ENCODE measurements around the gene KATNB1. TPM values are rescaled to one million over a fixed set of nuclear protein-coding genes. Genes with fewer than 3 reads are reported as not detected.

KATNB1 gene
- total and polyA plus RNA-seq, 2 of the 8 experiments (the other 6 are each of a cell fraction or from before 2014, with no cell fraction given): 50.2 to 60.4 TPM

- H3K23ac ChIP-seq (ENCODE audit: insufficient read length): no peak overlapping the region
- CTCF ChIA-PET (ENCODE audit: partially characterized antibody): interaction anchor here (0.8 to 1.7 kb wide), 7 partner anchors 8 to 173 kb away, joined by 3 to 8 read pairs (median 4); partner anchors contain the start of gene ADGRG3
Measured at GRCh38 chr16:57690782-57691471, 44.6 kb upstream of the KATNB1 start.

More at GRCh38 chr16:57690782-57691471, 44.6 kb upstream of the KATNB1 start:
- Histone ChIP-seq H3K79me1 (ENCODE audit: low read depth, low read length) (no peaks in the 10 kb centered on the region), H3K9ac (replicated peaks in 1 of 4; ENCODE audit: extremely low read depth in 1 of 4, low read depth in 3 of 4, low read length in 3 of 4) (no peak overlapping the region), H4K5ac (ENCODE audit: insufficient read length, low read depth, low read length) (no peak overlapping the region), H3K23me2 (ENCODE audit: low read depth, low read length) (0 out of 2 replicates have a peak, but pooled peaks cover 2% of the 10 kb centered on the region), H3K4me2 (ENCODE audit: insufficient read depth in 1 of 2, low read depth in 2 of 2, low read length in 2 of 2) (no peak overlapping the region), H4K20me1 (replicated peaks in 1 of 2; ENCODE audit: control insufficient read depth in 1 of 2, insufficient read depth in 2 of 2, low read length in 2 of 2) (no peaks in the 10 kb centered on the region), H3K27ac (ENCODE audit: low read depth, low read length) (no peak overlapping the region), H2BK15ac (ENCODE audit: low read length) (peak overlapping the region; percentile 11; the same call in 1 of the 2 replicates), H2BK120ac (replicated peaks; ENCODE audit: low read depth, low read length) (no peak overlapping the region), H3K18ac (ENCODE audit: extremely low read depth, low read length) (no peak overlapping the region), H2AK5ac (ENCODE audit: low read depth, low read length) (no peak overlapping the region), H3K4me3 (ENCODE audit: extremely low read depth in 1 of 4, insufficient read depth in 2 of 4, low read depth in 3 of 4, low read length in 4 of 4) (no peak overlapping the region), H3K4ac (replicated peaks; ENCODE audit: insufficient read length, low read depth, low read length) (no peak overlapping the region), H3K4me1 (replicated peaks in 1 of 4; ENCODE audit: control insufficient read depth in 3 of 4, insufficient read depth in 4 of 4, low read length in 3 of 4) (peaks cover 0 to 7% (median under 1%) of the 10 kb centered on the region in 4 experiments; a peak in 2 of 7 replicates), H3K14ac (ENCODE audit: insufficient read length) (no peak overlapping the region), H3K36me3 (ENCODE audit: control insufficient read depth in 2 of 4, insufficient read depth in 4 of 4, low read length in 3 of 4) (no peaks in the 10 kb centered on the region), H2AFZ (ENCODE audit: low read length) (no peak overlapping the region), H2BK12ac (ENCODE audit: low read depth, low read length) (no peak overlapping the region), H3K27me3 (replicated peaks in 1 of 4; ENCODE audit: control insufficient read depth in 3 of 4, extremely low read depth in 1 of 4, insufficient read depth in 3 of 4, low read length in 3 of 4) (no peaks in the 10 kb centered on the region), H3K79me2 (ENCODE audit: control insufficient read depth in 1 of 2, insufficient read depth in 2 of 2, low read length in 2 of 2) (no peaks in the 10 kb centered on the region), H4K91ac (replicated peaks; ENCODE audit: insufficient read length, low read length) (no peak overlapping the region), H3K56ac (replicated peaks; ENCODE audit: insufficient read length, low read depth, low read length) (no peak overlapping the region), H2BK5ac (ENCODE audit: low read depth, low read length) (no peak overlapping the region), H3K9me3 (ENCODE audit: insufficient read depth in 2 of 2, low read depth in 1 of 2, low read length in 1 of 2) (no peaks in the 10 kb centered on the region), H2BK20ac (ENCODE audit: low read length) (no peak overlapping the region), H4K8ac (ENCODE audit: extremely low read depth, insufficient read depth, low read length) (no peak overlapping the region)
- POLR2A ChIA-PET (ENCODE audit: partially characterized antibody): interaction anchor here (0.6 to 3.4 kb wide), 3 partner anchors 8 to 267 kb away, joined by 3 to 19 read pairs (median 3); no protein-coding TSS in a partner anchor
- DNase-seq (ENCODE audit: low read depth in 1 of 2, low spot score in 2 of 2): no peak
- TF ChIP-seq POU5F1 (IDR thresholded peaks at IDR 0.05; ENCODE audit: low read depth, low read length): no peak
- no peak for TF ChIP-seq CHD1 (IDR thresholded peaks at IDR 0.05; ENCODE audit: low read depth, low read length)
- TF ChIP-seq JUN (IDR thresholded peaks at IDR 0.05; ENCODE audit: low read depth, low read length): no peak
- no peak for TF ChIP-seq SIRT6 (IDR thresholded peaks at IDR 0.05; ENCODE audit: low read length)
- no peak for TF ChIP-seq RNF2 (IDR thresholded peaks at IDR 0.05; ENCODE audit: borderline replicate concordance, low read depth, low read length, missing control alignments, poor library complexity, severe bottlenecking)
- FAIRE-seq: no peak
- 61% methylated on average over 4 of the region's 4 CpGs; no CpG with 5 or more reads in 1 of the 2 experiments for WGBS, 2 experiments (ENCODE audit: extremely low coverage in 1 of 2, insufficient coverage in 1 of 2, insufficient read length in 1 of 2, insufficient replicate concordance in 2 of 2, low coverage in 1 of 2, low lambda C conversion rate in 2 of 2, missing lambda C conversion rate in 1 of 2)

Data from H1 (cell line).